Measurements from ENCODE around the gene CREB3. TPM values are rescaled to one million over a fixed set of nuclear protein-coding genes. Genes with fewer than 3 reads are reported as not detected.

Gene CREB3
- total RNA-seq (10 to 100 TPM; 13.7 to 15.4 TPM), total RNA-seq (8.1 to 45.2 (median 26.4) reads per million in 172 experiments)
- 19.1 TPM for polyA plus RNA-seq (2013, experiment 1 of 2)
- polyA plus RNA-seq (2013, experiment 2 of 2) = 18.3 TPM

GRCh38 chr9:35732185-35732799, at the start of gene CREB3, which contains the start of gene TLN1:
TSS of gene CREB3 (plus strand) at chr9:35732666. CDS start at chr9:35732773, 107 bp downstream.
TSS of gene TLN1 (minus strand) at chr9:35732195. CDS start at chr9:35725694, 6,501 bp downstream.
- Mint-ChIP-seq H3K36me3 (ENCODE audit: low read depth) (peaks cover 30% of the 10 kb centered on the region), H3K27ac (no peak within 1 kb of the TSS), H3K4me1 (ENCODE audit: low read depth) (peaks cover 22% of the 10 kb centered on the region), H3K9me3 (no peaks in the 10 kb centered on the region), H3K4me3 (peak within 1 kb of the TSS; percentile 90), H3K27me3 (no peaks in the 10 kb centered on the region)
- ATAC-seq (ENCODE audit: poor library complexity) (peak; percentile 91), DNase-seq (peak; percentile 90 to 99 (median 96))
- Histone ChIP-seq H3K9me3 (ENCODE audit: control insufficient read depth in 1 of 2, insufficient read depth in 1 of 2, low read length in 2 of 2) (no peaks in the 10 kb centered on the region), H3K27ac (ENCODE audit: low read depth in 1 of 2, low read length in 2 of 2) (peak within 1 kb of the TSS; percentile 89 to 95), H3K4me1 (ENCODE audit: insufficient read depth, low read length) (peaks cover 71% of the 10 kb centered on the region), H3K4me3 (ENCODE audit: low read length) (peak within 1 kb of the TSS; percentile 91), H3K27me3 (ENCODE audit: control insufficient read depth in 1 of 2, insufficient read depth in 2 of 2, low read length in 2 of 2) (no peaks in the 10 kb centered on the region), H3K36me3 (ENCODE audit: insufficient read depth, low read length) (peaks cover 36% of the 10 kb centered on the region)
- ChIA-PET POLR2A (interaction anchor here (0.6 to 3.9 kb wide), 30 partner anchors 9 to 1086 kb away, joined by 3 to 84 read pairs (median 5); partner anchors contain the start of genes ARHGEF39, CCDC107, CLTA and GALT), CTCF (interaction anchor here (0.8 to 5.8 kb wide), 15 partner anchors 16 to 636 kb away, joined by 3 to 40 read pairs (median 6); partner anchors contain the start of genes CCDC107, GBA2, PIGO and RGP1)
- TF ChIP-seq CTCF (IDR thresholded peaks at IDR 0.05) = no peak
- intact Hi-C loops (cut with DNase I, micrococcal nuclease) = loop anchor here (1.0 to 10.0 kb wide), 13 partner anchors 17 to 1033 kb away; partner anchors contain the start of genes GBA2 (in 2 of the 2), RGP1 (in 2 of the 2), ATOSB (in 1 of the 2) and DNAJB5 (in 1 of the 2)

- Mint-ChIP-seq H3K36me3 (ENCODE audit: low read depth) (no peaks in the 10 kb centered on the region), H3K4me3 (no peak overlapping the region), H3K4me1 (ENCODE audit: low read depth) (peaks cover 4% of the 10 kb centered on the region), H3K27ac (no peak overlapping the region), H3K9me3 (no peaks in the 10 kb centered on the region), H3K27me3 (no peaks in the 10 kb centered on the region)
- CTCF ChIA-PET = interaction anchor here (1.4 to 3.5 kb wide), 2 partner anchors 13 to 25 kb away, joined by 4 to 17 read pairs; partner anchors contain the start of genes CCDC107 and RMRP
- Histone ChIP-seq H3K27me3 (ENCODE audit: control insufficient read depth in 1 of 2, insufficient read depth in 2 of 2, low read length in 2 of 2) (no peaks in the 10 kb centered on the region), H3K4me1 (ENCODE audit: insufficient read depth, low read length) (no peaks in the 10 kb centered on the region), H3K9me3 (ENCODE audit: control insufficient read depth in 1 of 2, insufficient read depth in 1 of 2, low read length in 2 of 2) (no peaks in the 10 kb centered on the region), H3K36me3 (ENCODE audit: insufficient read depth, low read length) (no peaks in the 10 kb centered on the region), H3K27ac (ENCODE audit: low read depth in 1 of 2, low read length in 2 of 2) (no peak overlapping the region), H3K4me3 (ENCODE audit: low read length) (no peak overlapping the region)
- ATAC-seq (ENCODE audit: poor library complexity) = no peak
- TF ChIP-seq CTCF (IDR thresholded peaks at IDR 0.05) = no peak
- POLR2A ChIA-PET = interaction anchor here (1.2 kb wide), 1 partner anchor 22 kb away, joined by 3 read pairs; no protein-coding TSS in a partner anchor
- intact Hi-C loops (cut with DNase I, micrococcal nuclease) = no loop called here
- no peak for DNase-seq
These were observed 49.1 kb upstream of the CREB3 start for GRCh38 chr9:35683323-35683722.

- no peaks in the 10 kb centered on the region for H3K27me3 ChIP-seq (ENCODE audit: control insufficient read depth in 1 of 2, insufficient read depth in 2 of 2, low read length in 2 of 2)
- no peaks in the 10 kb centered on the region for H3K27me3 Mint-ChIP-seq
- ATAC-seq (ENCODE audit: poor library complexity) = no peak
- H3K27ac Mint-ChIP-seq = no peak overlapping the region
- ChIA-PET POLR2A (interaction anchor here (2.0 kb wide), 1 partner anchor 12 kb away, joined by 5 read pairs; no protein-coding TSS in a partner anchor), CTCF (interaction anchor here (3.5 kb wide), 1 partner anchor 12 kb away, joined by 17 read pairs; no protein-coding TSS in a partner anchor)
- DNase-seq = no peak
- H3K4me3 Mint-ChIP-seq = no peak overlapping the region
- no peaks in the 10 kb centered on the region for H3K9me3 ChIP-seq (ENCODE audit: control insufficient read depth in 1 of 2, insufficient read depth in 1 of 2, low read length in 2 of 2)
- H3K36me3 Mint-ChIP-seq (ENCODE audit: low read depth) = no peaks in the 10 kb centered on the region
- H3K4me1 Mint-ChIP-seq (ENCODE audit: low read depth) = peaks cover 13% of the 10 kb centered on the region
- intact Hi-C loops (cut with DNase I, micrococcal nuclease) = loop anchor here in 1 of 2 experiments (2.0 kb wide), 1 partner anchor 16 kb away; no protein-coding TSS in a partner anchor
- H3K36me3 ChIP-seq (ENCODE audit: insufficient read depth, low read length) = no peaks in the 10 kb centered on the region
- H3K27ac ChIP-seq (ENCODE audit: low read depth in 1 of 2, low read length in 2 of 2) = no peak overlapping the region
- no peak for TF ChIP-seq CTCF (IDR thresholded peaks at IDR 0.05)
- H3K9me3 Mint-ChIP-seq = no peaks in the 10 kb centered on the region
- no peak overlapping the region for H3K4me3 ChIP-seq (ENCODE audit: low read length)
- H3K4me1 ChIP-seq (ENCODE audit: insufficient read depth, low read length) = peaks cover 12% of the 10 kb centered on the region
These were observed 47.5 kb upstream of the CREB3 start for GRCh38 chr9:35684921-35685320.
